ENCODE results near the gene MARCO. TPM values are rescaled to one million over a fixed set of nuclear protein-coding genes. Genes with fewer than 3 reads are reported as not detected.

Gene MARCO
- total and polyA plus RNA-seq, 10 of the 15 experiments (the other 5 are each of a cell fraction or from before 2014, with no cell fraction given): 0.13 to 0.67 (median 0.32) TPM; not detected in 5

DNA sequence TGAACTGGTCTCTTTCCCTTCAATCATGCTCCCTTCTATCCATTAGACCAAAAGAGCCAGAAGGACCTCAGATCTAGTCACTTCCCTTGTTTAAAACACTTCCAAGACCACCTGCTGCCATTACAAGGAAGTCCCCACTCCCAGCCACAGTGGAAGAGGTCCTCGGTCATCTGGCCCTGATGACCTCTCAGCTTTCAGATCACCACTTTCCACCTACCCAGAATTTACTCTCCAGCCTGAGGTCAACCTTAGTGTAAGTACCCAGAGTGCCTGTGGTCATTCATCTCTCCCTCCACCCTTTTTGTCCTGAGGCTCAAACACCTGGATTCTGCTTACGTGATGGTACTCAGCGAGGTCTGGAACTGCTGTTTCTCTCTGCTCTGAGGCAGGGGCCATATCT, 67.1 kb downstream of the MARCO start:
- H3K9ac ChIP-seq (ENCODE audit: control insufficient read depth, insufficient read depth, low read length): no peak overlapping the region
- no peaks in the 10 kb centered on the region for H3K4me1 ChIP-seq (ENCODE audit: control insufficient read depth, insufficient read depth, low read length)
- ChIA-PET CTCF (no interaction called here), SMC1A (ENCODE audit: uncharacterized antibody, unreplicated experiment) (no interaction called here), POLR2A (no interaction called here), RAD21 (ENCODE audit: unreplicated experiment) (interaction anchor here (2.9 kb wide), 1 partner anchor 127 kb away, joined by 29 read pairs; no protein-coding TSS in a partner anchor)
- no peak for TF ChIP-seq MEF2B (IDR thresholded peaks at IDR 0.05; ENCODE audit: partially characterized antibody, poor library complexity, severe bottlenecking)
- TF ChIP-seq CHD4 (IDR thresholded peaks at IDR 0.05): no peak
- TF ChIP-seq SRF (IDR thresholded peaks at IDR 0.05; ENCODE audit: low read depth in 2 of 2, low read length in 2 of 2): no peak
- TF ChIP-seq BCL11A (IDR thresholded peaks at IDR 0.05; ENCODE audit: low read depth, low read length): no peak
- TF ChIP-seq MTA3 (IDR thresholded peaks at IDR 0.05; ENCODE audit: borderline replicate concordance, low read length): no peak
- TF ChIP-seq SPI1 (IDR thresholded peaks at IDR 0.05; ENCODE audit: borderline replicate concordance, insufficient read depth, low read depth, low read length): no peak
- TF ChIP-seq GABPA (IDR thresholded peaks at IDR 0.05; ENCODE audit: low read depth): no peak
- TF ChIP-seq SUPT20H (IDR thresholded peaks at IDR 0.05; ENCODE audit: borderline replicate concordance, control insufficient read depth, low read depth, low read length): no peak
- TF ChIP-seq SUZ12 (IDR thresholded peaks at IDR 0.05; ENCODE audit: unreplicated experiment): no peak
- no peak for TF ChIP-seq NR2C2 (IDR thresholded peaks at IDR 0.05; ENCODE audit: borderline replicate concordance, control insufficient read depth, insufficient read length, low read depth)
- TF ChIP-seq CREB1 (IDR thresholded peaks at IDR 0.05; ENCODE audit: low read depth): no peak
- WGBS (ENCODE audit: insufficient coverage, insufficient replicate concordance, low lambda C conversion rate, missing lambda C conversion rate): 0% methylated on average over 3 of the region's 3 CpGs
- peaks cover 8 to 11% of the 10 kb centered on the region in 2 experiments for H3K27me3 ChIP-seq (replicated peaks in 1 of 2; ENCODE audit: control insufficient read depth in 2 of 2, insufficient read depth in 2 of 2, low read length in 1 of 2)
- no peaks in the 10 kb centered on the region for H3K79me2 ChIP-seq (ENCODE audit: control insufficient read depth, insufficient read depth, low read length)
- FAIRE-seq: no peak
- BruUV-seq (replicated peaks): no TSS peak
- H4K20me1 ChIP-seq (ENCODE audit: control insufficient read depth, insufficient read depth): no peaks in the 10 kb centered on the region
- in situ Hi-C loops (cut with MboI): no loop called here
- no peaks in the 10 kb centered on the region for H3K36me3 ChIP-seq (ENCODE audit: control insufficient read depth in 2 of 2, insufficient read depth in 2 of 2, low read length in 1 of 2)
- no peak overlapping the region for H3K4me3 ChIP-seq
- intact Hi-C loops (cut with micrococcal nuclease; ENCODE audit: unreplicated experiment): no loop called here
- no peak for DNase-seq (ENCODE audit: low read depth, low spot score)
- H3K4me2 ChIP-seq (ENCODE audit: control insufficient read depth, insufficient read depth): no peak overlapping the region
- ATAC-seq: no peak
- no peaks in the 10 kb centered on the region for H3K9me3 ChIP-seq (replicated peaks; ENCODE audit: control insufficient read depth, insufficient read depth, low read length)
- no peak overlapping the region for H3K27ac ChIP-seq (ENCODE audit: control insufficient read depth, insufficient read depth)
- no peak overlapping the region for H2AFZ ChIP-seq (ENCODE audit: control insufficient read depth, low read depth, low read length)
